CD4-positive, alpha-beta T cell treated with Interleukin-1 beta for 1 hour (primary cell): ENCODE measurements around the gene ZNF552.

ENCODE experiments used
- DNase-seq, 2 donors: peaks; one replicate each; pipeline ENCODE4 v3.0.0-alpha.2; 2020 to 2022

ZNF552 gene

GRCh38 chr19:57771417-57771816 is 43.3 kb downstream of the ZNF552 start:
- DNase-seq = no peak

- DNase-seq = peak; percentile 89 to 90
Measured at GRCh38 chr19:57769345-57770131, 45.2 kb downstream of the ZNF552 start, which contains the start of gene ZNF586. Gene ZNF586 (plus strand): TSS chr19:57769676. CDS start chr19:57769843, 167 bp downstream.

- no peak for DNase-seq
Measured at GRCh38 chr19:57759096-57759495, 55.6 kb downstream of the ZNF552 start.

- DNase-seq = no peak
Measured at GRCh38 chr19:57757941-57758340, 56.8 kb downstream of the ZNF552 start.
